RWPE2 (cell line): Measurements from ENCODE around the gene DNAH14.

Source experiments
- ATAC-seq: fragments of 200-7000 bp; cut with Tn5 transposase; 3 replicates; pipeline ENCODE4 v1.9.1; 2021; ENCODE audit warnings: low read depth
- DNase-seq: peaks from one replicate; pipeline ENCODE4 v3.0.0-alpha.2; 2020; ENCODE audit warnings: low spot score
- H3K27ac ChIP-seq: fragments of 450-650 bp; 2 replicates; pipeline ENCODE4 v1.5.1; 2017; ENCODE audit warnings: mild to moderate bottlenecking; ENCODE audit not compliant: poor library complexity, severe bottlenecking
- H3K27me3 ChIP-seq: fragments of 250-450 bp; sonication (Bioruptor Pico); 2 replicates; pipeline ENCODE4 v1.5.1; 2021; ENCODE audit warnings: mild to moderate bottlenecking, moderate library complexity; ENCODE audit not compliant: insufficient read depth, poor library complexity, severe bottlenecking
- H3K36me3 ChIP-seq: fragments of 250-450 bp; sonication (Bioruptor Pico); 2 replicates; pipeline ENCODE4 v1.5.1; 2020; ENCODE audit warnings: low read depth, mild to moderate bottlenecking, moderate library complexity
- H3K4me1 ChIP-seq: fragments of 250-450 bp; sonication (Bioruptor Pico); 2 replicates; pipeline ENCODE4 v1.5.1; 2021; ENCODE audit warnings: mild to moderate bottlenecking, moderate library complexity; ENCODE audit not compliant: insufficient read depth, poor library complexity, severe bottlenecking
- H3K4me3 ChIP-seq: fragments of 250-450 bp; sonication (Bioruptor Pico); 2 replicates; pipeline ENCODE4 v1.5.1; 2021; ENCODE audit warnings: mild to moderate bottlenecking, moderate library complexity; ENCODE audit not compliant: severe bottlenecking
- H3K9me3 ChIP-seq: fragments of 250-450 bp; sonication (Bioruptor Pico); 2 replicates; pipeline ENCODE4 v1.5.1; 2021; ENCODE audit warnings: mild to moderate bottlenecking, moderate library complexity; ENCODE audit not compliant: severe bottlenecking
- CTCF ChIP-seq: fragments of 450-650 bp; IDR thresholded peaks from one replicate; pipeline ENCODE4 v1.5.1; 2017; ENCODE audit warnings: mild to moderate bottlenecking, moderate library complexity; ENCODE audit not compliant: poor library complexity, severe bottlenecking

Gene DNAH14

GRCh38 chr1:225412803-225413351 lies 483.4 kb downstream of the DNAH14 start:
- peaks cover 42% of the 10 kb centered on the region for H3K36me3 ChIP-seq
- no peak for TF ChIP-seq CTCF

GRCh38 chr1:225413708-225414375 lies 484.4 kb downstream of the DNAH14 start:
- DNase-seq (no peak), ATAC-seq (no peak)
- TF ChIP-seq CTCF: no peak
- Histone ChIP-seq H3K4me1 (no peaks in the 10 kb centered on the region), H3K4me3 (no peak overlapping the region), H3K9me3 (no peaks in the 10 kb centered on the region), H3K36me3 (peaks cover 46% of the 10 kb centered on the region), H3K27me3 (no peaks in the 10 kb centered on the region), H3K27ac (no peak overlapping the region)

More at GRCh38 chr1:225412803-225413351, 483.4 kb downstream of the DNAH14 start:
- Histone ChIP-seq H3K27ac (no peak overlapping the region), H3K4me1 (no peaks in the 10 kb centered on the region), H3K4me3 (no peak overlapping the region), H3K9me3 (no peaks in the 10 kb centered on the region), H3K27me3 (no peaks in the 10 kb centered on the region)
- ATAC-seq (no peak), DNase-seq (no peak)

GRCh38 chr1:225415307-225415706 lies 485.8 kb downstream of the DNAH14 start:
- no peaks in the 10 kb centered on the region for H3K4me1 ChIP-seq
- peaks cover 48% of the 10 kb centered on the region for H3K36me3 ChIP-seq
- no peak for TF ChIP-seq CTCF

GRCh38 chr1:225415967-225416745 lies 486.7 kb downstream of the DNAH14 start:
- no peaks in the 10 kb centered on the region for H3K9me3 ChIP-seq
- TF ChIP-seq CTCF: no peak
- peaks cover 43% of the 10 kb centered on the region for H3K36me3 ChIP-seq
- no peaks in the 10 kb centered on the region for H3K27me3 ChIP-seq
- H3K4me3 ChIP-seq: no peak overlapping the region
- DNase-seq: no peak
- ATAC-seq: no peak
- H3K27ac ChIP-seq: no peak overlapping the region
- H3K4me1 ChIP-seq: no peaks in the 10 kb centered on the region

More at GRCh38 chr1:225415307-225415706, 485.8 kb downstream of the DNAH14 start:
- ATAC-seq: no peak
- DNase-seq: no peak
- H3K4me3 ChIP-seq: no peak overlapping the region
- no peaks in the 10 kb centered on the region for H3K27me3 ChIP-seq
- H3K27ac ChIP-seq: no peak overlapping the region
- H3K9me3 ChIP-seq: no peaks in the 10 kb centered on the region
